UCSD-AML1 (cell line): Measurements from ENCODE around the gene GNB2.
"Not testable (repeated sequence)": the region's sequence is repeated elsewhere in the genome, so short reads cannot be mapped to it uniquely, and the experiment has no call there.

Source experiments
- DNase-seq: peaks from one replicate; lab custom pipeline; 2025; ENCODE audit not compliant: unreplicated experiment; lab: John Stamatoyannopoulos, UW

GNB2 gene

DNA sequence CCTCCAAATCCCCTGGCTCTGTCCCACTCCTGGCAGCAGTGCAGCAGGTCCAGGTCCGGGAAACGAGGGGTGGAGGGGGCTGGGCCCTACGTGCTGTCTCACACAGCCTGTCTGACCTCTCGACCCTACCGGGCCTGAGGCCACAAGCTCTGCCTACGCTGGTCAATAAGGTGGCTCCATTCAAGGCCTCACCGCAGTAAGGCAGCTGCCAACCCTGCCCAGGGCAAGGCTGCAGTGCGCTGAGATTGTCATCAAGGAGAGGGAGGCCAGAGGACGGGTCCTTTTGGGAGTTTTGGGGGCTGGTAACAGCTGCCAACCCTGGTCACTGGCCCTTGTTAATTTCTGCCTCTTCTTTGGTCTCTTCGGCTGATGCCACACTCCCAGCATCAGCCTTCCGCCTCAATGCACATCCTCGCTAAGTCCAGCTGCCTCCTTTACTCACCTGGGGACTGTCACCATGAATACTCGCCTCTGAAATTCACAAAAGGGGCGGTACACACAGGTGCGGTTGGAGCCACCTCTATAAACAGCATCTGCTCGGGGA, 50.3 kb downstream of the GNB2 start:
- DNase-seq: no peak

DNA sequence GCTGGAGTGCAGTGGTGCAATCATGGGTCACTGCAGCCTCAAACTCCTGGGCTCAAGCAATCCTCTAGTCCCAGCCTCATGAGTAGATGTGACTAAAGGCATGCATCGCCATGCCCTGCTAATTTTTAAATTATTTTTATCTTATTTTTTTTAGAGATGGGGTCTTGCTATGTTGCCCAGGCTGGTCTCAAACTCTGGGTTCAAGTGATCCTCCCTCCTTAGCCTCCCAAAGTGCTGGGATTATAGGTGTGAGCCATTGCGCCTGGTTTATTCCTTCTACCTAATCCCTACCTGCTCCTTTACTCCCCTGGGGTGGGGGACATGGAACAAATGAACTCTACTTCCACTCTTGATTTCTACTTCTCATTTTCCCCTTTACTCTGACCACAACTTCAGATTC, 50.8 kb downstream of the GNB2 start:
- DNase-seq: not testable (repeated sequence)

DNA sequence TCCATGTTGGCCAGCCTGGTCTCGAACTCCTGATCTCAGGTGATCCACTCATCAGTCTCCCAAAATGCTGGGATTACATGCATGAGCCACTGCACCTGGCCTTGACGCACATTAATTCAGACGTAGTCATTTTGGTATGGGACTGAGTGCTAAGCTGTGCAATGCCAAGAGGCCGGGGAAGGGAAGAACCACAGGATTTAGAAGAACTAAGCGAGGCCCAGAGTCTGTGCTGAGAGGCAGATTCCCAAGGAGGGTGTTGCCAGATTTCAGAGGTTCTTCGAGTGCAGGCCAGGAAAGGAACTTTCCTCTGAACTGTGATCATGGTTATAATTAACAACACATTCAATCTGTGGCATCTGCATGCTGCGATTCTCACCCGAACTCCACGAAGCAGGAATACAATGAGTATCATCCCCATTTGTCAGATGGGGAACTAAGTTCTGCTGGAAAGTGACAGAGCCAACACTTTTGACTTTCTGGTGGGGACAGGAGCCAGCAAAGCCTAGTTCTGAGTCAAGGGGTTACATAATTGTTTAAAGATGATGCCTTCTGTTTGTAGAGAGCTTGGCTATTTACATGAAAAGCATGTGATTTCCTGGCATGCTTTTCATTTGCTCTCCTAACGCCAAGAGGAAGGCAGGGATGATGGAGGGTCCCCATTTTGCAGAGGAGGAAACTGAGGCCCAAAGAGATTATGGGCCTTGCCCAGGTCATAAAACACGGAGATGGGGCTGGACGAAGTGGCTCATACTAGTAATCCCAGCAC, 53.6 kb downstream of the GNB2 start:
- no peak for DNase-seq

DNA sequence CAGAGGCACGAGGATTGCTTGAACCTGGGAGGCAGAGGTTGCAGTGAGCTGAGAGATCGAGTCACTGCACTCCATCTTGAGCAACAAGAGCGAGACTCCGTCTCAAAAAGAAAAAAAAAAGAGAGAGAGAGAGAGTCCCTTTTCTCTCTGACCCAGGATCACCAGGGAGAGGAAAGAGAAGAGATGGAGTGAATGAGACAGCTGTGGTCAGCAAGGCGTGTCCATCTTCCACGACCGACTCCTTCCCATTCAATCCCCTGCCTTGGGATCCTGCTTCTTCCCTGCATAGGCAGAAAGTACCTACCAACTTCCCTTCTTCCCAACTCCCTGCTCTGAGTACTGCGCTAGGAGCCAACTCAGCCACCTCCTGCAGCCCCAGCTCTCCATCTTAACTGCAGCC, 54.7 kb downstream of the GNB2 start:
- no peak for DNase-seq
